ENCODE measurements around the gene EHF. TPM values are rescaled to one million over a fixed set of nuclear protein-coding genes. Genes with fewer than 3 reads are reported as not detected.

EHF gene
- total and polyA plus RNA-seq, 2 of the 13 experiments (the other 11 are each of a cell fraction or from before 2014, with no cell fraction given) = 0.04 to 0.46 TPM

DNA sequence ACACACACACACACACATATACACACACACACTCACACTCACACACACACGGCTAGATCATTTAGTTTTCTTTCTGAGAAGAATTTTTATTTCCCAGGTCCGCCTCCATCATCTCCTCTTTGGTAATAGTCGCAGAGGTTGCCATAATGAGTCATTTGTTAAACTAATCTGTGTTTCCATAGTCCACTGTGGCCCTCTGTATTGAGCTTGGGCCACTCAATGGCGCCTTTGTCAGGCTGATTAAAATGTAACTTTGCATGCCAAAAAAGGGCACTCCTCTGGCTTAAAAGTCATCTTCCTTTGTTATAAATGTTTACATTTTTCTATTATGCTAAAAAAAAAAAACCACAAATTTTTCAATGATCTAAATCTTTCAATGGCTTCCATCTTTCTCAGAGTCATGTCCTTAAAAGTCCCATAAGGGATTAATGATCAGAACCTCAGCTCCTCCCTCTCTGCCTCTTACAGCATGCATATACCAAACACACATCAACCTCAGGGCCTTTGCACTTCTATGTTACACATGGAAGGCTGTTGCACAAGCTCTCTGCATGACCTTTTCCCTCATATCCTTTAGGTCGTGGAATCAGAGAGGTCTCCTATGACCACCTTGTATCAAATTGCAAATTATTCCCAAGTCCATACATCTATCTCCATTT, 35.3 kb downstream of the EHF start (continued):
- TF ChIP-seq ZNF441 (CRISPR knock-in tag; IDR thresholded peaks at IDR 0.05; ENCODE audit: borderline replicate concordance) = no peak
- no peak for TF ChIP-seq SIN3B (IDR thresholded peaks at IDR 0.05; ENCODE audit: low read length)
- TF ChIP-seq, protein P1, sequence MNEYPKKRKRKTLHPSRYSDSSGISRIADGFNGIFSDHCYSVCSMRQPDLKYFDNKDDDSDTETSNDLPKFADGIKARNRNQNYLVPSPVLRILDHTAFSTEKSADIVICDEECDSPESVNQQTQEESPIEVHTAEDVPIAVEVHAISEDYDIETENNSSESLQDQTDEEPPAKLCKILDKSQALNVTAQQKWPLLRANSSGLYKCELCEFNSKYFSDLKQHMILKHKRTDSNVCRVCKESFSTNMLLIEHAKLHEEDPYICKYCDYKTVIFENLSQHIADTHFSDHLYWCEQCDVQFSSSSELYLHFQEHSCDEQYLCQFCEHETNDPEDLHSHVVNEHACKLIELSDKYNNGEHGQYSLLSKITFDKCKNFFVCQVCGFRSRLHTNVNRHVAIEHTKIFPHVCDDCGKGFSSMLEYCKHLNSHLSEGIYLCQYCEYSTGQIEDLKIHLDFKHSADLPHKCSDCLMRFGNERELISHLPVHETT (CRISPR knock-in tag; conservative IDR thresholded peaks at IDR 0.05) = no peak
- peak; percentile 99 for TF ChIP-seq ZMYM3 (CRISPR knock-in tag; IDR thresholded peaks at IDR 0.05)
- no peak for TF ChIP-seq KLF13 (CRISPR knock-in tag; IDR thresholded peaks at IDR 0.05)
- TF ChIP-seq, protein P2, sequence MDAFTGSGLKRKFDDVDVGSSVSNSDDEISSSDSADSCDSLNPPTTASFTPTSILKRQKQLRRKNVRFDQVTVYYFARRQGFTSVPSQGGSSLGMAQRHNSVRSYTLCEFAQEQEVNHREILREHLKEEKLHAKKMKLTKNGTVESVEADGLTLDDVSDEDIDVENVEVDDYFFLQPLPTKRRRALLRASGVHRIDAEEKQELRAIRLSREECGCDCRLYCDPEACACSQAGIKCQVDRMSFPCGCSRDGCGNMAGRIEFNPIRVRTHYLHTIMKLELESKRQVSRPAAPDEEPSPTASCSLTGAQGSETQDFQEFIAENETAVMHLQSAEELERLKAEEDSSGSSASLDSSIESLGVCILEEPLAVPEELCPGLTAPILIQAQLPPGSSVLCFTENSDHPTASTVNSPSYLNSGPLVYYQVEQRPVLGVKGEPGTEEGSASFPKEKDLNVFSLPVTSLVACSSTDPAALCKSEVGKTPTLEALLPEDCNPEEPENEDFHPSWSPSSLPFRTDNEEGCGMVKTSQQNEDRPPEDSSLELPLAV (CRISPR knock-in tag; conservative IDR thresholded peaks at IDR 0.05; ENCODE audit: low read depth) = no peak
- no peak for TF ChIP-seq KAT2B (IDR thresholded peaks at IDR 0.05; ENCODE audit: borderline replicate concordance, low read depth, low read length)
- TF ChIP-seq ETV5 (CRISPR knock-in tag; IDR thresholded peaks at IDR 0.05; ENCODE audit: borderline replicate concordance) = peak; percentile 32; the same call in 1 of the 2 replicates
- TF ChIP-seq YY1 (IDR thresholded peaks at IDR 0.05; ENCODE audit: insufficient read depth, insufficient replicate concordance, low read depth, low read length) = peak; percentile 37
- no peak for TF ChIP-seq NONO (IDR thresholded peaks at IDR 0.05)
- TF ChIP-seq NONO (CRISPR knock-in tag; conservative IDR thresholded peaks at IDR 0.05) = no peak
- peak; percentile 40; the same call in 1 of the 2 replicates for TF ChIP-seq SOX13 (IDR thresholded peaks at IDR 0.05)
- peak in 1 of 2 experiments; percentile 92; a peak in 2 of 4 replicates for TF ChIP-seq SOX13 (CRISPR knock-in tag; conservative IDR thresholded peaks at IDR 0.05 in 1 of 2, IDR thresholded peaks at IDR 0.05 in 1 of 2)
- TF ChIP-seq, protein P3, sequence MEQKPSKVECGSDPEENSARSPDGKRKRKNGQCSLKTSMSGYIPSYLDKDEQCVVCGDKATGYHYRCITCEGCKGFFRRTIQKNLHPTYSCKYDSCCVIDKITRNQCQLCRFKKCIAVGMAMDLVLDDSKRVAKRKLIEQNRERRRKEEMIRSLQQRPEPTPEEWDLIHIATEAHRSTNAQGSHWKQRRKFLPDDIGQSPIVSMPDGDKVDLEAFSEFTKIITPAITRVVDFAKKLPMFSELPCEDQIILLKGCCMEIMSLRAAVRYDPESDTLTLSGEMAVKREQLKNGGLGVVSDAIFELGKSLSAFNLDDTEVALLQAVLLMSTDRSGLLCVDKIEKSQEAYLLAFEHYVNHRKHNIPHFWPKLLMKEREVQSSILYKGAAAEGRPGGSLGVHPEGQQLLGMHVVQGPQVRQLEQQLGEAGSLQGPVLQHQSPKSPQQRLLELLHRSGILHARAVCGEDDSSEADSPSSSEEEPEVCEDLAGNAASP (CRISPR knock-in tag; IDR thresholded peaks at IDR 0.05; ENCODE audit: borderline replicate concordance) = peak; percentile 80; the same call in 1 of the 2 replicates
- no peak; the same call in 1 of the 2 replicates for TF ChIP-seq ZNF556 (CRISPR knock-in tag; IDR thresholded peaks at IDR 0.05; ENCODE audit: borderline replicate concordance)
- TF ChIP-seq, protein P4, sequence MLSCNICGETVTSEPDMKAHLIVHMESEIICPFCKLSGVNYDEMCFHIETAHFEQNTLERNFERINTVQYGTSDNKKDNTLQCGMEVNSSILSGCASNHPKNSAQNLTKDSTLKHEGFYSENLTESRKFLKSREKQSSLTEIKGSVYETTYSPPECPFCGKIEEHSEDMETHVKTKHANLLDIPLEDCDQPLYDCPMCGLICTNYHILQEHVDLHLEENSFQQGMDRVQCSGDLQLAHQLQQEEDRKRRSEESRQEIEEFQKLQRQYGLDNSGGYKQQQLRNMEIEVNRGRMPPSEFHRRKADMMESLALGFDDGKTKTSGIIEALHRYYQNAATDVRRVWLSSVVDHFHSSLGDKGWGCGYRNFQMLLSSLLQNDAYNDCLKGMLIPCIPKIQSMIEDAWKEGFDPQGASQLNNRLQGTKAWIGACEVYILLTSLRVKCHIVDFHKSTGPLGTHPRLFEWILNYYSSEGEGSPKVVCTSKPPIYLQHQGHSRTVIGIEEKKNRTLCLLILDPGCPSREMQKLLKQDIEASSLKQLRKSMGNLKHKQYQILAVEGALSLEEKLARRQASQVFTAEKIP (CRISPR knock-in tag; IDR thresholded peaks at IDR 0.05; ENCODE audit: borderline replicate concordance) = no peak
- TF ChIP-seq KDM1A (CRISPR knock-in tag; IDR thresholded peaks at IDR 0.05) = peak; percentile 99
- no peak for TF ChIP-seq KAT7 (CRISPR knock-in tag; IDR thresholded peaks at IDR 0.05; ENCODE audit: borderline replicate concordance)
- TF ChIP-seq HNF4G (IDR thresholded peaks at IDR 0.05; ENCODE audit: borderline replicate concordance, low read depth, low read length) = peak; percentile 65; the same call in 1 of the 2 replicates
- no peak for TF ChIP-seq HNF4G (CRISPR knock-in tag; IDR thresholded peaks at IDR 0.05; ENCODE audit: borderline replicate concordance, low read depth)
- no peak for TF ChIP-seq FOXA1 (IDR thresholded peaks at IDR 0.05)
- peak; percentile 50 for TF ChIP-seq FOXA1 (CRISPR knock-in tag; IDR thresholded peaks at IDR 0.05)

Measured in HepG2 (cell line).